ENCODE results near the gene IRAK1. TPM values are rescaled to one million over a fixed set of nuclear protein-coding genes. Genes with fewer than 3 reads are reported as not detected.

The IRAK1 gene
- total and polyA plus RNA-seq, 9 of the 15 experiments (the other 6 are each of a cell fraction or from before 2014, with no cell fraction given): 11.6 to 261 (median 91.6) TPM

DNA sequence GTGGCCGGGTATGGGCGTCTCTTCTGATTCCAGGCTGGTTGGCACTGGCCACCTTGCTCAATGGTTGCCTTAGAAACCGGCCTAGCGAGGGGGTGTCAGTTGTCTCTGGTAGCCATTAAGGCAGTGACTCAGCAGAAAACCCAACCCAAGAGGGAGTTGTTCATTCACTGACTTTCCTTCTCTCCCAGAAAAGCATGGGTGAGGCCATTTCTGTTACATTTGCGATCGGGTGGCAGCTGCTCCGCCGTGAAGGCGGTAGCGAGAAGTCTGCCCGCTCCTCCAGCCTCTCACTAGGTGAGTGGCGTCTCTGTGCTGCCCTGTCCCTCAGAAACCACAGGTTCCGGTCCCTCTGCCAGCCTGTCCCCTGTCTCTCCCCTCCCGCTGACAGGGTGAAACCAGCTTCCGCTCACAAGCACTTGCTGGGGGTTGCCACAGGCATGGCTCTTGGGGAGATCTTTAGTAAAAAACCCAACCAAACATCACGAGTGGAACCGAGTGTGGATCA lies 17.4 kb downstream of the IRAK1 start (continued):
- TF ChIP-seq, protein P1, sequence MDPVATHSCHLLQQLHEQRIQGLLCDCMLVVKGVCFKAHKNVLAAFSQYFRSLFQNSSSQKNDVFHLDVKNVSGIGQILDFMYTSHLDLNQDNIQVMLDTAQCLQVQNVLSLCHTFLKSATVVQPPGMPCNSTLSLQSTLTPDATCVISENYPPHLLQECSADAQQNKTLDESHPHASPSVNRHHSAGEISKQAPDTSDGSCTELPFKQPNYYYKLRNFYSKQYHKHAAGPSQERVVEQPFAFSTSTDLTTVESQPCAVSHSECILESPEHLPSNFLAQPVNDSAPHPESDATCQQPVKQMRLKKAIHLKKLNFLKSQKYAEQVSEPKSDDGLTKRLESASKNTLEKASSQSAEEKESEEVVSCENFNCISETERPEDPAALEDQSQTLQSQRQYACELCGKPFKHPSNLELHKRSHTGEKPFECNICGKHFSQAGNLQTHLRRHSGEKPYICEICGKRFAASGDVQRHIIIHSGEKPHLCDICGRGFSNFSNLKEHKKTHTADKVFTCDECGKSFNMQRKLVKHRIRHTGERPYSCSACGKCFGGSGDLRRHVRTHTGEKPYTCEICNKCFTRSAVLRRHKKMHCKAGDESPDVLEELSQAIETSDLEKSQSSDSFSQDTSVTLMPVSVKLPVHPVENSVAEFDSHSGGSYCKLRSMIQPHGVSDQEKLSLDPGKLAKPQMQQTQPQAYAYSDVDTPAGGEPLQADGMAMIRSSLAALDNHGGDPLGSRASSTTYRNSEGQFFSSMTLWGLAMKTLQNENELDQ (CRISPR knock-in tag; IDR thresholded peaks at IDR 0.05; ENCODE audit: borderline replicate concordance): no peak
- TF ChIP-seq ZNF583 (CRISPR knock-in tag; IDR thresholded peaks at IDR 0.05) (peak; percentile 97), NUFIP1 (IDR thresholded peaks at IDR 0.05; ENCODE audit: partially characterized antibody) (no peak), ZNF174 (CRISPR knock-in tag; IDR thresholded peaks at IDR 0.05) (peak; percentile 40; the same call in 1 of the 2 replicates), BCLAF1 (IDR thresholded peaks at IDR 0.05; ENCODE audit: borderline replicate concordance in 1 of 2, control insufficient read depth in 1 of 2, low read depth in 2 of 2, low read length in 1 of 2) (no peak), GABPB2 (CRISPR knock-in tag; conservative IDR thresholded peaks at IDR 0.05) (no peak), CHD1 (IDR thresholded peaks at IDR 0.05; ENCODE audit: low read length) (no peak), HSF4 (CRISPR knock-in tag; IDR thresholded peaks at IDR 0.05; ENCODE audit: borderline replicate concordance) (peak; percentile 85), BRF1 (IDR thresholded peaks at IDR 0.05; ENCODE audit: borderline replicate concordance, extremely low read depth, insufficient read length) (no peak), ZBTB5 (IDR thresholded peaks at IDR 0.05) (no peak), NCOA6 (IDR thresholded peaks at IDR 0.05) (no peak), HNRNPH1 (optimal IDR thresholded peaks at IDR 0.05; ENCODE audit: low read depth, low read length) (no peak), ZNF655 (CRISPR knock-in tag; IDR thresholded peaks at IDR 0.05) (no peak)
- TF ChIP-seq, protein P2, sequence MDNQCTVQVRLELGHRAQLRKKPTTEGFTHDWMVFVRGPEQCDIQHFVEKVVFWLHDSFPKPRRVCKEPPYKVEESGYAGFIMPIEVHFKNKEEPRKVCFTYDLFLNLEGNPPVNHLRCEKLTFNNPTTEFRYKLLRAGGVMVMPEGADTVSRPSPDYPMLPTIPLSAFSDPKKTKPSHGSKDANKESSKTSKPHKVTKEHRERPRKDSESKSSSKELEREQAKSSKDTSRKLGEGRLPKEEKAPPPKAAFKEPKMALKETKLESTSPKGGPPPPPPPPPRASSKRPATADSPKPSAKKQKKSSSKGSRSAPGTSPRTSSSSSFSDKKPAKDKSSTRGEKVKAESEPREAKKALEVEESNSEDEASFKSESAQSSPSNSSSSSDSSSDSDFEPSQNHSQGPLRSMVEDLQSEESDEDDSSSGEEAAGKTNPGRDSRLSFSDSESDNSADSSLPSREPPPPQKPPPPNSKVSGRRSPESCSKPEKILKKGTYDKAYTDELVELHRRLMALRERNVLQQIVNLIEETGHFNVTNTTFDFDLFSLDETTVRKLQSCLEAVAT (IDR thresholded peaks at IDR 0.05): no peak
- TF ChIP-seq, protein P3, sequence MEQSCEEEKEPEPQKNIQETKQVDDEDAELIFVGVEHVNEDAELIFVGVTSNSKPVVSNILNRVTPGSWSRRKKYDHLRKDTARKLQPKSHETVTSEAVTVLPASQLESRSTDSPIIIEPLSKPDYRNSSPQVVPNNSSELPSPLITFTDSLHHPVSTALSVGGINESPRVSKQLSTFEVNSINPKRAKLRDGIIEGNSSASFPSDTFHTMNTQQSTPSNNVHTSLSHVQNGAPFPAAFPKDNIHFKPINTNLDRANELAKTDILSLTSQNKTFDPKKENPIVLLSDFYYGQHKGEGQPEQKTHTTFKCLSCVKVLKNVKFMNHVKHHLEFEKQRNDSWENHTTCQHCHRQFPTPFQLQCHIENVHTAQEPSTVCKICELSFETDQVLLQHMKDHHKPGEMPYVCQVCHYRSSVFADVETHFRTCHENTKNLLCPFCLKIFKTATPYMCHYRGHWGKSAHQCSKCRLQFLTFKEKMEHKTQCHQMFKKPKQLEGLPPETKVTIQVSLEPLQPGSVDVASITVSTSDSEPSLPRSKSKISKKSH (CRISPR knock-in tag; IDR thresholded peaks at IDR 0.05): no peak
